Spleen (tissue), 11 donors: ENCODE measurements around the gene GM2A. TPM values are rescaled to one million over a fixed set of nuclear protein-coding genes. Genes with fewer than 3 reads are reported as not detected.

Experiments used
- DNase-seq: peaks from one replicate; pipeline ENCODE4 v3.0.0-alpha.2; 2020
- H3K27ac ChIP-seq, 8 donors: fragments of 200-600 bp; sonication (generic) in 7 of 8; 1 replicate in 4 of 8; 2 replicates in 4 of 8; pipeline versions ENCODE4 v1.5.0 to v1.8.0; 2016 to 2021; ENCODE audit warnings: inconsistent platforms in 4 of 8, mild to moderate bottlenecking in 4 of 8, moderate library complexity in 1 of 8
- H3K27me3 ChIP-seq, 7 donors: fragments of 200-600 bp; sonication (generic) in 6 of 7; replicated peaks in 1 of 7; 1 replicate in 4 of 7; 2 replicates in 3 of 7; pipeline versions ENCODE4 v1.5.0 to v1.8.0; 2016 to 2021; ENCODE audit warnings: inconsistent platforms in 3 of 7, mild to moderate bottlenecking in 1 of 7
- H3K36me3 ChIP-seq, 6 donors: fragments of 200-600 bp; sonication (generic) in 5 of 6; 1 replicate in 4 of 6; 2 replicates in 2 of 6; pipeline versions ENCODE4 v1.5.0 to v1.8.0; 2016 to 2021; ENCODE audit warnings: inconsistent platforms in 2 of 6
- H3K4me1 ChIP-seq, 6 donors: fragments of 200-600 bp; sonication (generic) in 5 of 6; 1 replicate in 3 of 6; 2 replicates in 3 of 6; pipeline versions ENCODE4 v1.5.0 to v1.8.0; 2016 to 2021; ENCODE audit warnings: inconsistent platforms in 3 of 6
- H3K4me3 ChIP-seq, 8 donors: fragments of 200-600 bp; sonication (generic) in 7 of 8; 1 replicate in 4 of 8; 2 replicates in 4 of 8; pipeline versions ENCODE4 v1.5.0 to v1.8.0; 2016 to 2021; ENCODE audit warnings: inconsistent platforms in 4 of 8, mild to moderate bottlenecking in 4 of 8, moderate library complexity in 2 of 8
- H3K9me3 ChIP-seq, 8 donors: fragments of 200-600 bp; sonication (generic) in 7 of 8; 1 replicate in 4 of 8; 2 replicates in 4 of 8; pipeline versions ENCODE4 v1.5.0 to v1.8.0; 2016 to 2021; ENCODE audit warnings: inconsistent platforms in 4 of 8
- CTCF ChIP-seq, 11 experiments: fragments of 200-600 bp in 7 of 11; fragments of 450-650 bp in 4 of 11; sonication (generic) in 4 of 11; IDR thresholded peaks in 8 of 11; conservative IDR thresholded peaks in 3 of 11; 1 replicate in 7 of 11; 2 replicates in 4 of 11; pipeline versions ENCODE4 v1.4.0 to v1.8.0; 2016 to 2021; ENCODE audit warnings: antibody characterized with exemption in 11 of 11, inconsistent platforms in 4 of 11, mild to moderate bottlenecking in 1 of 11
- POLR2A ChIP-seq, 3 donors: fragments of 450-650 bp; IDR thresholded peaks; one replicate each; pipeline ENCODE4 v1.5.1; 2017; ENCODE audit warnings: antibody characterized with exemption in 3 of 3, mild to moderate bottlenecking in 1 of 3
- POLR2AphosphoS5 ChIP-seq, 3 donors: sonication (generic); formaldehyde crosslinking; IDR thresholded peaks; one replicate each; pipeline ENCODE4 v1.5.1; 2017; ENCODE audit warnings: antibody characterized with exemption in 3 of 3
- WGBS, 5 donors: extraction: QIAGEN DNeasy Blood & Tissue Kit in 3 of 5; methylation state at CpG; one replicate each; pipeline versions ENCODE4 v1.1.5 to v1.1.7; 2013 to 2018; 5-methylcytosine and 5-hydroxymethylcytosine counted together
- intact Hi-C: fragments of 100-400 bp; cut with DNase I; formaldehyde crosslinking; loops from one replicate; pipeline ENCODE4 v1.15.0; 2023; ENCODE audit warnings: low total_unique reads
- polyA plus RNA-seq, 3 donors: library from polyadenylated mRNA; stranded (reverse); fragments of 200-250 nt; gene quantifications; one replicate each; pipeline ENCODE4 v1.2.1, GENCODE V29; 2013
- total RNA-seq, 7 donors: library from RNA; depleted of rRNA in 3 of 7; stranded (reverse); fragments of >200 nt in 3 of 7; fragmentation: NEBNext Ultra II Directional in 4 of 7; extraction: Animal tissue kit (Norgen Biotek cat#: 25700) in 4 of 7; gene quantifications; one replicate each; pipeline versions ENCODE4 v1.1.0 to v1.2.1, GENCODE V29; 2016 to 2021
- donor health status: healthy with polysubstance abuse.
- donor health status: DM: no; HTN: no; CAD: no; lungs with moderate emphysema.
- donor health status: DM: no; HTN: no; CAD: no.
- donor health status: Bipolar disorder and iron deficiency.
- donor health status: healthy.
- donor health status: DM: no; HTN: no; CAD: no.
- donor health status: DM: yes; HTN: yes; CAD: no.

GM2A gene
- total and polyA plus RNA-seq, 10 donors, result 31.6 to 95.7 (median 71.4) TPM

GRCh38 chr5:151264113-151264512, 11.1 kb downstream of the GM2A start:
- H3K4me1 ChIP-seq, result peaks cover 0 to 22% (median 2%) of the 10 kb centered on the region in 6 donors
- no peak for TF ChIP-seq CTCF (IDR thresholded peaks at IDR 0.05 in 8 of 11, conservative IDR thresholded peaks at IDR 0.05 in 3 of 11)
- TF ChIP-seq POLR2A (IDR thresholded peaks at IDR 0.05), result no peak
- TF ChIP-seq POLR2AphosphoS5 (IDR thresholded peaks at IDR 0.05), result no peak
- intact Hi-C loops, result no loop called here
- H3K4me3 ChIP-seq, result no peak overlapping the region
- H3K9me3 ChIP-seq, result no peaks in the 10 kb centered on the region
- peaks cover 0 to 100% (median 71%) of the 10 kb centered on the region in 6 donors for H3K36me3 ChIP-seq
- DNase-seq, result no peak
- H3K27ac ChIP-seq, result no peak overlapping the region
- no peaks in the 10 kb centered on the region for H3K27me3 ChIP-seq
- 50 to 74% (median 69%) methylated on average over 1 of the region's 1 CpG for WGBS, 5 donors

- Histone ChIP-seq H3K36me3 (peaks cover 0 to 84% (median 59%) of the 10 kb centered on the region in 6 donors), H3K4me3 (no peak overlapping the region), H3K27ac (no peak overlapping the region), H3K4me1 (peaks cover 0 to 43% (median 0%) of the 10 kb centered on the region in 6 donors), H3K9me3 (no peaks in the 10 kb centered on the region), H3K27me3 (no peaks in the 10 kb centered on the region)
- TF ChIP-seq POLR2AphosphoS5 (IDR thresholded peaks at IDR 0.05) (no peak), POLR2A (IDR thresholded peaks at IDR 0.05) (no peak), CTCF (IDR thresholded peaks at IDR 0.05 in 8 of 11, conservative IDR thresholded peaks at IDR 0.05 in 3 of 11) (no peak)
- intact Hi-C loops, result no loop called here
- 90 to 96% (median 95%) methylated on average over 11 of the region's 11 CpGs for WGBS, 5 donors
- no peak for DNase-seq
Observed at GRCh38 chr5:151267491-151268260, 14.7 kb downstream of the GM2A start.

- no peak for DNase-seq
- intact Hi-C loops, result no loop called here
- Histone ChIP-seq H3K36me3 (peaks cover 0 to 54% (median 46%) of the 10 kb centered on the region in 6 donors), H3K4me3 (no peak overlapping the region), H3K27me3 (no peaks in the 10 kb centered on the region), H3K27ac (no peak overlapping the region), H3K4me1 (peaks cover 0 to 23% (median 0%) of the 10 kb centered on the region in 6 donors), H3K9me3 (no peaks in the 10 kb centered on the region)
- TF ChIP-seq CTCF (IDR thresholded peaks at IDR 0.05 in 8 of 11, conservative IDR thresholded peaks at IDR 0.05 in 3 of 11) (no peak), POLR2A (IDR thresholded peaks at IDR 0.05) (no peak), POLR2AphosphoS5 (IDR thresholded peaks at IDR 0.05) (no peak)
- 54 to 68% (median 62%) methylated on average over 1 of the region's 1 CpG for WGBS, 5 donors
Observed at GRCh38 chr5:151270599-151270998, 17.6 kb downstream of the GM2A start.

GRCh38 chr5:151271336-151271735, 18.4 kb downstream of the GM2A start:
- intact Hi-C loops, result no loop called here
- TF ChIP-seq POLR2AphosphoS5 (IDR thresholded peaks at IDR 0.05), result no peak
- no peak for TF ChIP-seq POLR2A (IDR thresholded peaks at IDR 0.05)
- TF ChIP-seq CTCF (IDR thresholded peaks at IDR 0.05 in 8 of 11, conservative IDR thresholded peaks at IDR 0.05 in 3 of 11), result no peak
- Histone ChIP-seq H3K27ac (no peak overlapping the region), H3K27me3 (no peaks in the 10 kb centered on the region), H3K4me3 (no peak overlapping the region), H3K4me1 (peaks cover 0 to 23% (median 0%) of the 10 kb centered on the region in 6 donors), H3K9me3 (no peaks in the 10 kb centered on the region), H3K36me3 (peaks cover 0 to 47% (median 40%) of the 10 kb centered on the region in 6 donors)
- no peak for DNase-seq
